SHP77 (cell line): Measurements from ENCODE around the gene CNPY4.

Experiments
- DNase-seq, 2 experiments: peaks; one replicate each; lab custom pipeline; 2025; lab: John Stamatoyannopoulos, UW

Gene CNPY4

GRCh38 chr7:100091411-100092181 is 27.8 kb upstream of the CNPY4 start:
- no peak for DNase-seq

DNA sequence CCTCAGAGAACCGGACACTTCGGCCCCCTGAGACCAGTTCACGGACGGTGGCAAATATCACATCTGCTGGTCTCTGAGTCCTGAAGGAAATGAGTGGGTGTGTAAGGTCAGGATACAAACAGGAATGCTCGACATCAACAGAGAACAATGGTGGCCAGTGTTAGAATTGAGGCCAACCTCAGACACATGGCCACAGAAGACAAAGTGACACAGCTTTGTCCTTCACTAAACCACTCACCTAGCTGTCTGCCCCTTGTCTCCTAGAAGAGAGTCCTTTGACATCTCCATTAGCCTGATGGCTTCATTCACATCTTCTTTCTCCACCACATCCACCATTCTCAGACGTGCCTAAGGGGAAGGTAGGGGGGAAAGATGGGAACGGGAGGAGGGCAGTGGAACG is 26.4 kb upstream of the CNPY4 start:
- DNase-seq = no peak

DNA sequence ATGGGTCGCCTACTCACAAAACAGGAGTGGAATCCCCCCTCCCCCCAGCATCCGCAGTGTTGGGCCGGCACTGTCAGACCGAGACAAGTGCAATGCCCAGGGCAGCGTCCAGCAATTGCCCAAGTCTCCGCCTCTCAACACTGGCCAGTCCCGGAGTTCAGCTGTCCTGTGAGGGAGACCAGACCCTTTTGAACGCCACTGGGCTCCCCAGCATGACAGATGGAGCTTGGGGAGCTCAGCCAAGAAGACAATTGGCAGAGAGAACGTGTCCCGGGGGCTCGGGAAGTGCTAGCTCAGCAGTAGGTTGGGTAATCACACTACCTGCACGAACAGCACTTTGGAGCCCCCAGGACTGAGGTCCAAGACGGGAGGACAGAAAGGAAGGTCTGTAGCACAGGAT is 25.9 kb upstream of the CNPY4 start:
- no peak for DNase-seq

GRCh38 chr7:100093925-100094486 is 25.4 kb upstream of the CNPY4 start:
- no peak for DNase-seq

DNA sequence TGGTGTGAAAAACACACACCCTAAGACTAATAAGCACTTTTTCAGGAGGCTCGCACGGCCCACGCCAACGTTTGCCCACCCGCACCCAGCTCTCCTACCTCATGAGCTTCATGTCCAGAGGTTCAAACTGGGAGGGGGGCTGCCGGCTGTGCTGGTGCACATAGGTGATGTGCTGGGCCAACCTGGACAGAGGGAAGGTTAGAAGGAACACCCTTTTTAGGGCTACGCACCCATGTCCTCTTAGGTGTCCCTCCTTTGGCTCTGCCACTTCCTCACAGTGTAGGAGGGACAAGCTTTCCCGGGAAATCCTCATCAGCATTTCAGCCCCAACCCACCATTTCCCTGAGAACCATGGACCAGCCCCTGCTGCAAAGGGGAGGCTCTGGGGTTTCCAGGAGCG is 24.1 kb upstream of the CNPY4 start:
- DNase-seq = no peak

- no peak for DNase-seq
Observed at GRCh38 chr7:100095704-100096103, 23.7 kb upstream of the CNPY4 start.

DNA sequence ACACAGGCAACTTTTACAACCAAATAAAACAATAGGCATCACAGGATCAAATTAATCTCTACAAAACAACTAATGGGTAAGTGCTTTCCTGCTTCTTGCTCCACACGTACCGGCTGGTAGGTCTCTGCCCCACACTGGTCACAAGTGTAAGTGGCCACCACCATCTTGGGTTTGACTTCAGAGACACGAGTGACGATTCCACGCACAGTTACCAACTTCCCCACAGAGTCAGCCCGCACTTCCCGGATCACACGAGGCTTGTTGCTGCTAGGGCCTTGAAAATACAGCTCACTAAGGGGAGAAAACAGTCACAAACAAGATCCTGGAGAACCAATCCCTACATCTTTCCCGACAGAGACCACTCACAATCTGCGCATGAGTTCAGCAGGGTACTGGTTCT is 20.5 kb upstream of the CNPY4 start:
- no peak for DNase-seq

GRCh38 chr7:100099452-100099851 is 20.0 kb upstream of the CNPY4 start:
- no peak for DNase-seq

- DNase-seq = peak; percentile 84 to 89
Observed at GRCh38 chr7:100100420-100101015, 18.9 kb upstream of the CNPY4 start.

DNA sequence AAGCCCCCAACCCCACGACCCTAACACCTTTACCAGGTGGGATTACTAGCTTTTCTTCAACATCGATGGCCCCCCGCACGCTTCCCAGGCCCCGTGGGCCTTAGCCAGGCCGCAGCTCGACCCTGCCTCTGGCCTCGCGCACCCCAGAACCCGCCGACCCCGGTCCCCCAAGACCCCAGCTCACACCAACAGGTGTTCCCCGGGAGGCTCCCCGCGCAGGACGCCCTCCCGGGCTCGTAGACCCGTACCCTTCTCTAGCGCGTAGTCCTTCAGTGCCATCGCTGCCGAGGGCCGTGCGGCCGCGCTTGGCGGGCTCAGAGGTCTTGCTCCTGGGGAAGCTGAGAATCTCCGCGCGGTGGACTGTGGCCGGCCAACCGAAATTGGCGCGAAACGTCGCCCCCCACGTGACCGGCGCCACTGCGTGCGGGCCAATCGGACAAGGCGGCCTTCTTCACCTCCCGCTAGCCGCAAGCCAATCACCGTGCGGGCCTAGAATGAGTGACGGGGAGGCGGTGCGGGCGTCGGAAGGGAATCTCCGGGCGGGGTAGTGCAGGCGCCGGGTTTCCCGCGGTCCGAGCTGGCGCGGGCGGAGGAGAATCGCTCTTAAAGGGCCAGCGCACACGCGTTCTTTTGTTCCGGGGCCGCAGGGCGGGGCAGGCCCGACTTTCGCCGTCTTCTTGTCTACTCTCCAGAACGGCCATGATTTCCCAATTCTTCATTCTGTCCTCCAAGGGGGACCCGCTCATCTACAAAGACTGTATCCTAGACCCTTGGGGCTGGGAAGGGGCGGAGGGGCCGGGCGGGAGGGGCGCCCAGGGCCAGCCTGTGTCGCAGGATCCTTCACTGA is 18.2 kb upstream of the CNPY4 start, which contains the start of the genes AP4M1 and MCM7:
TSS of gene AP4M1 (plus strand) at position 628 of the 847 bp plus-strand sequence. CDS start at position 700, 72 bp downstream.
TSS of gene MCM7 (minus strand) at position 382 of the 847 bp plus-strand sequence. CDS start at position 279, 103 bp downstream.
- DNase-seq = peak; percentile 93 to 95

DNA sequence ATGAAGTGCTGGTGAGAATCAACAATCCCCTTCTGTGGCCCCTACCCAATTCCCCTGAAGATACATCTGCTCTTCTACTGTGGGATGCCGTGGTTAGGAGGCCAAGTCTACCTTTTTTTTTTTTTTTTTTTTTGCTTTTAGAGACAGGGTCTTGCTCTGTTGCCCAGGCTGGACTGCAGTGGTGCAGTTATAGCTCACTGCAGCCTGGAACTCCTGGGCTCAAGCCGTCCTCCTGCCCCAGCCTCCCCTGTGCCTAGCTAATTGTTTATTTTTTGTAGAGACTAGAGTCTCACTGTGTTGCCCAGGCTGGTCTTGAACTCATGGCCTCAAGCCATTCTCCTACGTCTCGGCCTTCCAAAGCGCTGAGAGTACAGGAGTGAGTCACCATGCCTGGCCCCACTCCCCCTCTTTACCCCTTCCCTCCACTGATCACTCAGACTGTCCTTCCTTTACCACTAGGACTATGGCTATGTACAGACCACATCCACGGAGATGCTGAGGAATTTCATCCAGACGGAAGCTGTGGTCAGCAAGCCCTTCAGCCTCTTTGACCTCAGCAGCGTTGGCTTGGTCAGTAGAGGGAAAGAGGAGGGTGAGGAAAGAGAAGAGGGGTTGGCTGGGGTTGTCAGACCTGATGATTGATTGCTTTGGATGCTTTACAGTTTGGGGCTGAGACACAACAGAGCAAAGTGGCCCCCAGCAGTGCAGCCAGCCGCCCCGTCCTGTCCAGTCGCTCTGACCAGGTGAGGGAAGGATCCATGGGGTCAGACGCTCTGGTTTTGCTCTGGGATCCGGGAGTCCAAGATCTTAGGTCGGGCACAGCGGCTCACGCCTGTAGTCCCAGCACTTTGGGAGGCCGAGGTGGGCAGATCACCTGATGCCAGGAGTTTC is 16.2 kb upstream of the CNPY4 start:
- no peak for DNase-seq

- DNase-seq = no peak
Observed at GRCh38 chr7:100105534-100105933, 13.9 kb upstream of the CNPY4 start.

DNA sequence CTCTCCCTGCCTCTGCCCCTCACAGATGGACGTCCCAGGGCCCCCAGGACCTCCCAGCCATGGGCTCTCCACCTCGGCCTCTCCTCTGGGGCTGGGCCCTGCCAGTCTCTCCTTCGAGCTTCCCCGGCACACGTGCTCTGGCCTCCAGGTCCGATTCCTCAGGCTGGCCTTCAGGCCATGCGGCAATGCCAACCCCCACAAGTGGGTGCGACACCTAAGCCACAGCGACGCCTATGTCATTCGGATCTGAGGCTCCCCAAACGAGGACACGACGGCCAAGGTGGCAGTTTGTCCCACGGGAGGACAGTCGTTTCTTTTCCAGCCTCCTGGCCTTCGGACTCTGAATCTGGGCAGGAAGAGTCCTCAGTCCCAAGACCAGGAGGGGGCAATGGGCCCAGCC is 12.8 kb upstream of the CNPY4 start:
- DNase-seq = no peak

DNA sequence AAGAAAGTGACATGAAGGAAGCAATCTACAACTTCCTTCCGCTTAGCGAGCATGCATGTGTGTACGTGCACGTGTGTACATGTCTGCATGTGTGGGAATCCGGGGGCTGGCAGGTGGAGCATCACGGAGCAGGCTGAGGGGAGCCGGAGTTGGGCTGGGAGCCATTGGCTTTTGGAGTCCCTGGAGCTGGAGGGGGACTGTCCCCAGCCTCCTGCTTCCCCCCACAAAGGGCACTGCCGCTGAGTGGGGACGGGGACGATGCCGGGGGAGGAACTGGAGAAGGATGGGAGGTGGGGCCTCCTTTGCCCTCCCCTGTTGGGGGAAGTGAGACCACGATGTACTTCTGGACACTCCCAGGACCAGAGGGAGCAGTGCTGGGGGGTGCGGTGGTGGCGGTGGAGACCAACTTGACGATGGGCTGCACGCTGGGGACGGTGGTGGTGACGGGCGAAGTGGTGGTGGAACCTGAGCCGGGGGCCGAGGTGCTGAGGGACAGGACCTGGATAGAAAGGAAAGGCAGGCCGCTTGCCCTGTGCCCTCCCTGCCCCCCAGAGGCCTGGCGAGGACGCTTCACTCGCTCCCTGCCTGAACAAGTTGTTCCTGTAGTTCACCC is 12.2 kb upstream of the CNPY4 start:
- DNase-seq = no peak

DNA sequence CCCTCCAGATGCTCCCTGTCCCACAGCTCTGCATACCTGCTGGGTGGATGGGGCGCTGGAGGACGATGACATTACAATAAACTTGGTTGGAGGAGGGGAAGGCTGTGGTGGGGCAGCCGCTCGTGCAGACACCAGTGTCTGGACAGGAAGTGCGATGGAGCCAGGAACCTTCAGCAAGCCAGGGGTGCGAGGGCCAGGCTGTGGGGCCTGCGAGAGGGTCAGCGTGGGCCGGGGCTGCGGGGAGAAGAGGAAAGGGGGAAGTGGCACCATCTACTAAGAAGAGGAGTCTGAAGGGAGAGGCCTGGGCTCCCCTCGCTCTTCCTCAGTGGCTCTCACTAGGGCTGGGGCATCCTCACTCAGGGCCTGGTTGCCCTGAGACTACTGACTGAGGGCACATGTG is 11.5 kb upstream of the CNPY4 start:
- no peak for DNase-seq

DNA sequence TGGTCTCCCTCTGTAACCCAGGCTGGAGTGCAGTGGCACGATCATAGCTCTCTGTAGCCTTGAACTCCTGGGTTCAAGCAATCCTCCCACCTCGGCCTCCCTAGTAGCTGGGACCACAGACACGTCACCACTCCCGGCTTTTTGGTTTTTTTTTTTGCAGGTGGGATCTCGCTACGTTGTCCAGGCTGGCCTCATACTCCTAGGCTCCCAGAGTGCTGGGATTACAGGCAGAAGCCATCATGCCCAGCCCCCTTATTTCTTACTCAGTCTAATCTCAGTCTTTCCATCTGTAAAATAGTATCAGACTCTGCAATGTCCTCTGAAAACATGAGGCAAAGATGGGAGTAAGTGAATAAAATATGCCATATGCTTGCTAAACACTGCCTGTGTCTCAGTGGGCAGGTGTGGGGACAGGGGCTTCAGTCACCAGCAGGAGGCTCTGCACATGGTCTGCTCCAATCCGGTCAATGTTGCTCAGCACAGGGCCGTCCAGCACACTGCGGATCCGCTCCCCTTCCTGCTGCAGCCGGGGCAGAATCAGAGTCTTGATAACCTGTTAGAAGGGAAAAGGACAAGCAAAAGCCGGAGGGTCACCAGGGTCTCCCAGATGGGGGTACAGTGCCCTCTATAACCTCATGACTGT is 9.8 kb upstream of the CNPY4 start:
- DNase-seq = no peak

- no peak for DNase-seq
Observed at GRCh38 chr7:100111156-100111555, 8.3 kb upstream of the CNPY4 start.

DNA sequence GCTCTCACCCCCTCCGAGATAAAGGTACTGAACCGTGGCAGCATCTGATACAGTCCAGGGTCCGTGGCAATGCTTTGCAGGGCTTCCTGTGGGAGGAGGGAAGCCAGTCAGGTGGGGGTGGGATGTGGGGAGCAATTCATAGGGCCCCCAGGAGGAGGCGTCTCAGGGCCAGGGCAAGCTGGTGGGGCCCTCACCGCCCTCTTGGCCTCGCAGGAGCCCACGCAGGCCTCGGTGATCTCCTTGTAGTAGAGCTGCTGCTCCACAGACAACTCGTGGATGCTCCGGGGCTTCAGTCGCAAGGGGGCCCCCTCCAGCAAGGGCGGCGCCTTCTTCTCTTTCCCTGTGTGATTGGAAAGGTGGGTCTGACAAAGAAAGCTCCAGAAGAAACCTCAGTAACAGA is 7.5 kb upstream of the CNPY4 start:
- no peak for DNase-seq

DNA sequence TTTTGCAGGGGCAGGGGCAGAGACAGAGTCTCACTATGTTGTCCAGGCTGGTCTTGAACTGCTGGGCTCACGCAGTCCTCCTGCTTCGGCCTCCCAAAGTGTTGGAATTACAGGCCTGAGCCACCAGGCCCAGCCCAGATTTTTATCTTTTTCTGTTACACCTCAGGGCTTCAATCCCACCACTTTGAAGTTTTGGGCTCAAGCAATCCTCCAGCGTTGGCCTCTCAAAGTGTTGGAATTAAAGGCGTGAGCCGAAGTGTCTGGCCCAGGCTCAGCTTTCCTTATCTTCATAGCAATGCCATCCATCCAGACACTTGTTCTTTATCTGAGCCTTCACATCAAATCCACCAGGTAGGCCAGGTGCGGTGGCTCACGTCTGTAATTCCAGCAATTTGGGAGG is 4.4 kb upstream of the CNPY4 start:
- no peak for DNase-seq

- DNase-seq = no peak
Observed at GRCh38 chr7:100118388-100119071, 904 bp upstream of the CNPY4 start.
